ENCODE results near the gene NBAS. TPM values are rescaled to one million over a fixed set of nuclear protein-coding genes. Genes with fewer than 3 reads are reported as not detected.

The NBAS gene
- polyA plus RNA-seq, 2 of the 4 experiments (the other 2 are of a cell fraction) = 16.7 to 34.9 TPM

GRCh38 chr2:15554525-15555218 lies 6.5 kb downstream of the NBAS start:
- 76% methylated on average over 5 of the region's 5 CpGs for WGBS (ENCODE audit: missing lambda C conversion rate)
- no peak overlapping the region for H3K27ac ChIP-seq
- no peak for FAIRE-seq

GRCh38 chr2:15553951-15554350 lies 7.2 kb downstream of the NBAS start:
- no peak overlapping the region for H3K27ac ChIP-seq
- POLR2A ChIA-PET = no interaction called here

More at GRCh38 chr2:15554525-15555218, 6.5 kb downstream of the NBAS start:
- ATAC-seq (no peak), DNase-seq (ENCODE audit: low read depth in 1 of 2, low spot score in 1 of 2) (no peak)
- no peak for TF ChIP-seq JUNB (IDR thresholded peaks at IDR 0.05)
- no peak for TF ChIP-seq KDM5A (IDR thresholded peaks at IDR 0.05)
- ChIA-PET POLR2A (no interaction called here), CTCF (interaction anchor here (1.0 to 2.4 kb wide), 2 partner anchors 22 to 50 kb away, joined by 3 to 14 read pairs; no protein-coding TSS in a partner anchor)
- H3K9me3 ChIP-seq = no peaks in the 10 kb centered on the region
- H3K4me2 ChIP-seq = no peak overlapping the region
- peaks cover 3% of the 10 kb centered on the region; the same call in 2 of the 3 replicates for H3K4me1 ChIP-seq
- no peak overlapping the region for H3K4me3 ChIP-seq

GRCh38 chr2:15553519-15553918 lies 7.6 kb downstream of the NBAS start:
- Histone ChIP-seq H3K4me1 (no peaks in the 10 kb centered on the region), H3K4me2 (no peak overlapping the region), H3K9me3 (no peaks in the 10 kb centered on the region), H3K4me3 (no peak overlapping the region), H3K27ac (no peak overlapping the region)
- POLR2A ChIA-PET = no interaction called here
- CTCF ChIA-PET = interaction anchor here (2.4 kb wide), 1 partner anchor 24 kb away, joined by 14 read pairs; no protein-coding TSS in a partner anchor
- WGBS (ENCODE audit: missing lambda C conversion rate) = 63% methylated on average over 1 of the region's 1 CpG
- ATAC-seq (no peak), DNase-seq (ENCODE audit: low read depth in 1 of 2, low spot score in 1 of 2) (no peak), FAIRE-seq (no peak)
- no peak for TF ChIP-seq EHMT2 (IDR thresholded peaks at IDR 0.05; ENCODE audit: low read depth)
- TF ChIP-seq ZNF302 (CRISPR knock-in tag; IDR thresholded peaks at IDR 0.05) = no peak
- TF ChIP-seq PBX3 (IDR thresholded peaks at IDR 0.05) = no peak
- TF ChIP-seq NFE2L2 (conservative IDR thresholded peaks at IDR 0.05; ENCODE audit: low read length) = no peak
- no peak for TF ChIP-seq NPAS2 (CRISPR knock-in tag; IDR thresholded peaks at IDR 0.05; ENCODE audit: borderline replicate concordance)
- TF ChIP-seq MYC (IDR thresholded peaks at IDR 0.05; ENCODE audit: borderline replicate concordance, low read length) = no peak
- no peak for TF ChIP-seq REST (IDR thresholded peaks at IDR 0.05)
- TF ChIP-seq HMGXB4 (CRISPR knock-in tag; IDR thresholded peaks at IDR 0.05; ENCODE audit: borderline replicate concordance) = no peak
- no peak for TF ChIP-seq MAFK (IDR thresholded peaks at IDR 0.05; ENCODE audit: partially characterized antibody)
- no peak for TF ChIP-seq KDM1A (IDR thresholded peaks at IDR 0.05; ENCODE audit: low read depth)
- no peak for TF ChIP-seq CHD4 (IDR thresholded peaks at IDR 0.05; ENCODE audit: borderline replicate concordance)
- no peak for TF ChIP-seq EP300 (IDR thresholded peaks at IDR 0.05)

More at GRCh38 chr2:15553951-15554350, 7.2 kb downstream of the NBAS start:
- H3K9me3 ChIP-seq = no peaks in the 10 kb centered on the region
- FAIRE-seq = no peak
- CTCF ChIA-PET = interaction anchor here (2.4 kb wide), 1 partner anchor 23 kb away, joined by 14 read pairs; no protein-coding TSS in a partner anchor
- no peak overlapping the region for H3K4me2 ChIP-seq
- no peak for DNase-seq (ENCODE audit: low read depth in 1 of 2, low spot score in 1 of 2)
- WGBS (ENCODE audit: missing lambda C conversion rate) = 87% methylated on average over 3 of the region's 3 CpGs
- H3K4me3 ChIP-seq = no peak overlapping the region
- TF ChIP-seq CHD4 (IDR thresholded peaks at IDR 0.05; ENCODE audit: borderline replicate concordance) (no peak), HEYL (CRISPR knock-in tag; IDR thresholded peaks at IDR 0.05) (no peak), SMC3 (IDR thresholded peaks at IDR 0.05) (no peak), JUN (IDR thresholded peaks at IDR 0.05) (no peak), PBX3 (IDR thresholded peaks at IDR 0.05) (no peak), TP53 (CRISPR knock-in tag; IDR thresholded peaks at IDR 0.05) (no peak), FOXS1 (CRISPR knock-in tag; IDR thresholded peaks at IDR 0.05) (no peak), HOXB13 (CRISPR knock-in tag; IDR thresholded peaks at IDR 0.05; ENCODE audit: low read depth) (no peak), EHMT2 (IDR thresholded peaks at IDR 0.05; ENCODE audit: low read depth) (no peak), JUNB (IDR thresholded peaks at IDR 0.05) (no peak), CHD2 (IDR thresholded peaks at IDR 0.05; ENCODE audit: low read length, partially characterized antibody) (no peak), ZC3H11A (IDR thresholded peaks at IDR 0.05) (no peak), ESRRA (IDR thresholded peaks at IDR 0.05; ENCODE audit: borderline replicate concordance, low read length) (no peak), ZNF302 (CRISPR knock-in tag; IDR thresholded peaks at IDR 0.05) (no peak), CBX2 (IDR thresholded peaks at IDR 0.05; ENCODE audit: borderline replicate concordance, low read depth) (no peak), ATOH8 (CRISPR knock-in tag; IDR thresholded peaks at IDR 0.05; ENCODE audit: low read depth) (no peak)
- ATAC-seq = no peak
- H3K4me1 ChIP-seq = no peaks in the 10 kb centered on the region

Measured in A549 (cell line).